ENCODE results near the gene ZNF423. TPM values are rescaled to one million over a fixed set of nuclear protein-coding genes. Genes with fewer than 3 reads are reported as not detected.

The ZNF423 gene
- polyA plus RNA-seq, 4 donors: 0.54 to 10.3 (median 2.9) TPM; not detected in 1

GRCh38 chr16:49524947-49525315 is 331.0 kb downstream of the ZNF423 start:
- Histone ChIP-seq H3K27me3 (ENCODE audit: control insufficient read depth in 3 of 3, insufficient read depth in 3 of 3, low read length in 3 of 3) (no peaks in the 10 kb centered on the region), H3K9me3 (ENCODE audit: control insufficient read depth in 2 of 2, insufficient read depth in 1 of 2, low read depth in 1 of 2, low read length in 1 of 2) (no peaks in the 10 kb centered on the region), H3K4me3 (ENCODE audit: low read depth in 1 of 3, low read length in 3 of 3) (no peak overlapping the region), H3K27ac (ENCODE audit: low read depth in 1 of 3, low read length in 2 of 3) (no peak overlapping the region), H3K4me1 (ENCODE audit: control insufficient read depth in 3 of 3, insufficient read depth in 2 of 3, low read depth in 1 of 3, low read length in 2 of 3) (no peaks in the 10 kb centered on the region), H3K36me3 (ENCODE audit: control insufficient read depth in 3 of 3, insufficient read depth in 2 of 3, low read depth in 1 of 3, low read length in 3 of 3) (peaks cover 0 to 32% (median 0%) of the 10 kb centered on the region in 3 donors)
- FAIRE-seq (no peak), DNase-seq (no peak)
- 62 to 70% (median 69%) methylated on average over 9 of the region's 9 CpGs for WGBS, 3 donors

GRCh38 chr16:49524216-49524946 is 331.5 kb downstream of the ZNF423 start:
- FAIRE-seq (no peak), DNase-seq (no peak)
- no peaks in the 10 kb centered on the region for H3K4me1 ChIP-seq (ENCODE audit: control insufficient read depth in 3 of 3, insufficient read depth in 2 of 3, low read depth in 1 of 3, low read length in 2 of 3)
- H3K9me3 ChIP-seq (ENCODE audit: control insufficient read depth in 2 of 2, insufficient read depth in 1 of 2, low read depth in 1 of 2, low read length in 1 of 2): no peaks in the 10 kb centered on the region
- no peak overlapping the region for H3K27ac ChIP-seq (ENCODE audit: low read depth in 1 of 3, low read length in 2 of 3)
- H3K4me3 ChIP-seq (ENCODE audit: low read depth in 1 of 3, low read length in 3 of 3): no peak overlapping the region
- 60 to 65% (median 60%) methylated on average over 14 of the region's 14 CpGs for WGBS, 3 donors
- H3K27me3 ChIP-seq (ENCODE audit: control insufficient read depth in 3 of 3, insufficient read depth in 3 of 3, low read length in 3 of 3): no peaks in the 10 kb centered on the region
- H3K36me3 ChIP-seq (ENCODE audit: control insufficient read depth in 3 of 3, insufficient read depth in 2 of 3, low read depth in 1 of 3, low read length in 3 of 3): peaks cover 0 to 35% (median 0%) of the 10 kb centered on the region in 3 donors

- Histone ChIP-seq H3K9me3 (ENCODE audit: control insufficient read depth in 2 of 2, insufficient read depth in 1 of 2, low read depth in 1 of 2, low read length in 1 of 2) (no peaks in the 10 kb centered on the region), H3K4me3 (ENCODE audit: low read depth in 1 of 3, low read length in 3 of 3) (no peak overlapping the region), H3K36me3 (ENCODE audit: control insufficient read depth in 3 of 3, insufficient read depth in 2 of 3, low read depth in 1 of 3, low read length in 3 of 3) (peaks cover 0 to 35% (median 0%) of the 10 kb centered on the region in 3 donors), H3K27ac (ENCODE audit: low read depth in 1 of 3, low read length in 2 of 3) (no peak overlapping the region), H3K27me3 (ENCODE audit: control insufficient read depth in 3 of 3, insufficient read depth in 3 of 3, low read length in 3 of 3) (no peaks in the 10 kb centered on the region), H3K4me1 (ENCODE audit: control insufficient read depth in 3 of 3, insufficient read depth in 2 of 3, low read depth in 1 of 3, low read length in 2 of 3) (no peaks in the 10 kb centered on the region)
- FAIRE-seq (no peak), DNase-seq (no peak)
- WGBS, 3 donors: 79 to 90% (median 80%) methylated on average over 17 of the region's 17 CpGs
These were observed 332.3 kb downstream of the ZNF423 start for GRCh38 chr16:49523435-49524159.

GRCh38 chr16:49521734-49522325 is 334.1 kb downstream of the ZNF423 start:
- DNase-seq (no peak), FAIRE-seq (no peak)
- Histone ChIP-seq H3K27me3 (ENCODE audit: control insufficient read depth in 3 of 3, insufficient read depth in 3 of 3, low read length in 3 of 3) (no peaks in the 10 kb centered on the region), H3K4me1 (ENCODE audit: control insufficient read depth in 3 of 3, insufficient read depth in 2 of 3, low read depth in 1 of 3, low read length in 2 of 3) (no peaks in the 10 kb centered on the region), H3K4me3 (ENCODE audit: low read depth in 1 of 3, low read length in 3 of 3) (no peak overlapping the region), H3K36me3 (ENCODE audit: control insufficient read depth in 3 of 3, insufficient read depth in 2 of 3, low read depth in 1 of 3, low read length in 3 of 3) (peaks cover 0 to 35% (median 0%) of the 10 kb centered on the region in 3 donors), H3K9me3 (ENCODE audit: control insufficient read depth in 2 of 2, insufficient read depth in 1 of 2, low read depth in 1 of 2, low read length in 1 of 2) (no peaks in the 10 kb centered on the region), H3K27ac (ENCODE audit: low read depth in 1 of 3, low read length in 2 of 3) (no peak overlapping the region)
- WGBS, 3 donors: 86 to 90% (median 88%) methylated on average over 7 of the region's 7 CpGs

- FAIRE-seq: no peak
- Histone ChIP-seq H3K4me1 (ENCODE audit: control insufficient read depth in 3 of 3, insufficient read depth in 2 of 3, low read depth in 1 of 3, low read length in 2 of 3) (no peaks in the 10 kb centered on the region), H3K27ac (ENCODE audit: low read depth in 1 of 3, low read length in 2 of 3) (no peak overlapping the region), H3K4me3 (ENCODE audit: low read depth in 1 of 3, low read length in 3 of 3) (no peak overlapping the region), H3K27me3 (ENCODE audit: control insufficient read depth in 3 of 3, insufficient read depth in 3 of 3, low read length in 3 of 3) (no peaks in the 10 kb centered on the region), H3K36me3 (ENCODE audit: control insufficient read depth in 3 of 3, insufficient read depth in 2 of 3, low read depth in 1 of 3, low read length in 3 of 3) (peaks cover 0 to 43% (median 0%) of the 10 kb centered on the region in 3 donors), H3K9me3 (ENCODE audit: control insufficient read depth in 2 of 2, insufficient read depth in 1 of 2, low read depth in 1 of 2, low read length in 1 of 2) (no peaks in the 10 kb centered on the region)
- 67 to 85% (median 78%) methylated on average over 8 of the region's 8 CpGs for WGBS, 3 donors
- DNase-seq: no peak
These were observed 335.3 kb downstream of the ZNF423 start for GRCh38 chr16:49520492-49521038.

- H3K9me3 ChIP-seq (ENCODE audit: control insufficient read depth in 2 of 2, insufficient read depth in 1 of 2, low read depth in 1 of 2, low read length in 1 of 2): no peaks in the 10 kb centered on the region
- H3K36me3 ChIP-seq (ENCODE audit: control insufficient read depth in 3 of 3, insufficient read depth in 2 of 3, low read depth in 1 of 3, low read length in 3 of 3): peaks cover 0 to 43% (median 0%) of the 10 kb centered on the region in 3 donors
- no peaks in the 10 kb centered on the region for H3K27me3 ChIP-seq (ENCODE audit: control insufficient read depth in 3 of 3, insufficient read depth in 3 of 3, low read length in 3 of 3)
- no peaks in the 10 kb centered on the region for H3K4me1 ChIP-seq (ENCODE audit: control insufficient read depth in 3 of 3, insufficient read depth in 2 of 3, low read depth in 1 of 3, low read length in 2 of 3)
- H3K4me3 ChIP-seq (ENCODE audit: low read depth in 1 of 3, low read length in 3 of 3): no peak overlapping the region
- no peak for FAIRE-seq
- DNase-seq: no peak
- WGBS, 3 donors: 84 to 94% (median 92%) methylated on average over 4 of the region's 4 CpGs
- no peak overlapping the region for H3K27ac ChIP-seq (ENCODE audit: low read depth in 1 of 3, low read length in 2 of 3)
These were observed 336.2 kb downstream of the ZNF423 start for GRCh38 chr16:49519741-49520140.

- H3K4me3 ChIP-seq (ENCODE audit: low read depth in 1 of 3, low read length in 3 of 3): no peak overlapping the region
- H3K9me3 ChIP-seq (ENCODE audit: control insufficient read depth in 2 of 2, insufficient read depth in 1 of 2, low read depth in 1 of 2, low read length in 1 of 2): no peaks in the 10 kb centered on the region
- FAIRE-seq (no peak), DNase-seq (no peak)
- H3K36me3 ChIP-seq (ENCODE audit: control insufficient read depth in 3 of 3, insufficient read depth in 2 of 3, low read depth in 1 of 3, low read length in 3 of 3): peaks cover 0 to 39% (median 0%) of the 10 kb centered on the region in 3 donors
- H3K27me3 ChIP-seq (ENCODE audit: control insufficient read depth in 3 of 3, insufficient read depth in 3 of 3, low read length in 3 of 3): no peaks in the 10 kb centered on the region
- 78 to 84% (median 81%) methylated on average over 7 of the region's 7 CpGs for WGBS, 3 donors
- no peak overlapping the region for H3K27ac ChIP-seq (ENCODE audit: low read depth in 1 of 3, low read length in 2 of 3)
- no peaks in the 10 kb centered on the region for H3K4me1 ChIP-seq (ENCODE audit: control insufficient read depth in 3 of 3, insufficient read depth in 2 of 3, low read depth in 1 of 3, low read length in 2 of 3)
These were observed 336.8 kb downstream of the ZNF423 start for GRCh38 chr16:49519008-49519656.

All from small intestine (tissue), 7 donors.